CD14-positive monocyte (primary cell): ENCODE results near the gene CETP. TPM values are rescaled to one million over a fixed set of nuclear protein-coding genes. Genes with fewer than 3 reads are reported as not detected.

ENCODE experiments used
- DNase-seq, 3 donors: peaks; one replicate each; pipeline ENCODE4 v3.0.0-alpha.2; 2011 to 2022
- H2AFZ ChIP-seq: 2 replicates; pipeline ENCODE4 v1.6.0; 2012; ENCODE audit warnings: mild to moderate bottlenecking, low read depth, low read length, inconsistent platforms; ENCODE audit not compliant: insufficient read depth, poor library complexity, severe bottlenecking
- H3K27ac ChIP-seq, 2 donors: 1 replicate in 1 of 2; 2 replicates in 1 of 2; pipeline ENCODE4 v1.5.1; 2012 to 2013; ENCODE audit warnings: low read length in 2 of 2, control low read depth in 1 of 2, inconsistent platforms in 1 of 2, low read depth in 1 of 2, mild to moderate bottlenecking in 1 of 2
- H3K27me3 ChIP-seq, 2 donors: one replicate each; pipeline versions ENCODE4 v1.6.0 to v1.6.1; 2011 to 2013; ENCODE audit warnings: low read length in 2 of 2; ENCODE audit not compliant: control insufficient read depth in 2 of 2, insufficient read depth in 2 of 2
- H3K36me3 ChIP-seq, 2 donors: replicated peaks in 1 of 2; 1 replicate in 1 of 2; 2 replicates in 1 of 2; pipeline versions ENCODE4 v1.5.1 to v1.6.1; 2012 to 2013; ENCODE audit warnings: low read length in 2 of 2, control low read depth in 1 of 2, inconsistent platforms in 1 of 2, mild to moderate bottlenecking in 1 of 2; ENCODE audit not compliant: insufficient read depth in 2 of 2, control insufficient read depth in 1 of 2
- H3K4me1 ChIP-seq, 2 donors: 1 replicate in 1 of 2; 2 replicates in 1 of 2; pipeline versions ENCODE4 v1.5.1 to v1.6.1; 2012 to 2013; ENCODE audit warnings: low read length in 2 of 2, control low read depth in 1 of 2, inconsistent platforms in 1 of 2, mild to moderate bottlenecking in 1 of 2, moderate library complexity in 1 of 2; ENCODE audit not compliant: insufficient read depth in 2 of 2, control insufficient read depth in 1 of 2
- H3K4me2 ChIP-seq: replicated peaks from 2 replicates; pipeline ENCODE3; 2012; ENCODE audit warnings: low read length, moderate library complexity, mild to moderate bottlenecking; ENCODE audit not compliant: poor library complexity, severe bottlenecking; ENCODE audit errors: extremely low read depth
- H3K4me3 ChIP-seq, 3 experiments: fragments of 200-600 bp in 1 of 3; sonication (generic) in 1 of 3; replicated peaks in 1 of 3; 1 replicate in 2 of 3; 2 replicates in 1 of 3; pipeline ENCODE4 v1.5.1; 2011 to 2013; ENCODE audit warnings: low read length in 3 of 3, mild to moderate bottlenecking in 3 of 3, control low read depth in 2 of 3, low read depth in 2 of 3, inconsistent platforms in 1 of 3, moderate library complexity in 1 of 3
- H3K79me2 ChIP-seq: 2 replicates; pipeline ENCODE4 v1.6.0; 2012; ENCODE audit warnings: mild to moderate bottlenecking, control low read depth, inconsistent platforms, low read length, moderate library complexity; ENCODE audit not compliant: insufficient read depth
- H3K9ac ChIP-seq: 2 replicates; pipeline ENCODE4 v1.6.0; 2017; ENCODE audit warnings: low read length, mild to moderate bottlenecking; ENCODE audit not compliant: insufficient read depth, poor library complexity, severe bottlenecking
- H3K9me3 ChIP-seq, 2 donors: replicated peaks in 1 of 2; 1 replicate in 1 of 2; 2 replicates in 1 of 2; pipeline versions ENCODE4 v1.5.1 to v1.6.1; 2012 to 2013; ENCODE audit warnings: low read length in 2 of 2, control low read depth in 1 of 2; ENCODE audit not compliant: control insufficient read depth in 1 of 2, insufficient read depth in 1 of 2
- H4K20me1 ChIP-seq: 2 replicates; pipeline ENCODE4 v1.6.0; 2012; ENCODE audit warnings: mild to moderate bottlenecking, low read length, control low read depth, moderate library complexity; ENCODE audit not compliant: insufficient read depth
- H3K27ac Mint-ChIP-seq, 7 donors: one replicate each; pipeline ENCODE4 v1.8.0; 2020; ENCODE audit warnings: mild to moderate bottlenecking in 7 of 7, mixed read lengths in 7 of 7, moderate library complexity in 6 of 7, inconsistent platforms in 2 of 7
- H3K27me3 Mint-ChIP-seq, 3 donors: one replicate each; pipeline ENCODE4 v1.8.0; 2021 to 2022; ENCODE audit warnings: low read depth in 3 of 3, mild to moderate bottlenecking in 3 of 3, mixed read lengths in 3 of 3, moderate library complexity in 3 of 3, inconsistent platforms in 1 of 3
- H3K36me3 Mint-ChIP-seq, 2 donors: one replicate each; pipeline ENCODE4 v1.8.0; 2020; ENCODE audit warnings: mixed read lengths in 2 of 2, inconsistent platforms in 1 of 2, mild to moderate bottlenecking in 1 of 2
- H3K4me1 Mint-ChIP-seq: one replicate; pipeline ENCODE4 v1.8.0; 2020; ENCODE audit warnings: mild to moderate bottlenecking, mixed read lengths
- H3K4me3 Mint-ChIP-seq, 2 donors: one replicate each; pipeline ENCODE4 v1.8.0; 2020; ENCODE audit warnings: mild to moderate bottlenecking in 2 of 2, mixed read lengths in 2 of 2, moderate library complexity in 1 of 2
- H3K9me3 Mint-ChIP-seq, 7 donors: one replicate each; pipeline ENCODE4 v1.8.0; 2020 to 2022; ENCODE audit warnings: mixed read lengths in 7 of 7, mild to moderate bottlenecking in 6 of 7, moderate library complexity in 6 of 7, inconsistent platforms in 2 of 7
- CTCF ChIP-seq: fragments of 200-600 bp; IDR thresholded peaks from one replicate; pipeline ENCODE4 v1.8.0; 2022; ENCODE audit warnings: antibody characterized with exemption, mild to moderate bottlenecking
- whole genome bisulfite sequencing: methylation state at CpG from one replicate; pipeline ENCODE4 v1.1.5; 2013; ENCODE audit warnings: missing lambda C conversion rate; ENCODE audit not compliant: insufficient coverage; 5-methylcytosine and 5-hydroxymethylcytosine counted together
- intact Hi-C, 2 donors: fragments of 100-400 bp; cut with micrococcal nuclease; formaldehyde crosslinking; loops; one replicate each; pipeline versions ENCODE4 v1.15.0 to v1.15.1; 2023
- polyA plus RNA-seq, 3 donors: library from polyadenylated mRNA; depleted of rRNA in 1 of 3; unstranded in 2 of 3; stranded (reverse) in 1 of 3; fragments of 300-500 nt in 2 of 3; fragments of >200 nt in 1 of 3; fragmentation: Illumina TruSeq in 2 of 3; gene quantifications; 1 replicate in 2 of 3; 2 replicates in 1 of 3; pipeline ENCODE4 v1.2.3, GENCODE V29; 2012 to 2021

The CETP gene
- polyA plus RNA-seq, 3 donors, result 0.61 to 2.1 (median 1.3) TPM

DNA sequence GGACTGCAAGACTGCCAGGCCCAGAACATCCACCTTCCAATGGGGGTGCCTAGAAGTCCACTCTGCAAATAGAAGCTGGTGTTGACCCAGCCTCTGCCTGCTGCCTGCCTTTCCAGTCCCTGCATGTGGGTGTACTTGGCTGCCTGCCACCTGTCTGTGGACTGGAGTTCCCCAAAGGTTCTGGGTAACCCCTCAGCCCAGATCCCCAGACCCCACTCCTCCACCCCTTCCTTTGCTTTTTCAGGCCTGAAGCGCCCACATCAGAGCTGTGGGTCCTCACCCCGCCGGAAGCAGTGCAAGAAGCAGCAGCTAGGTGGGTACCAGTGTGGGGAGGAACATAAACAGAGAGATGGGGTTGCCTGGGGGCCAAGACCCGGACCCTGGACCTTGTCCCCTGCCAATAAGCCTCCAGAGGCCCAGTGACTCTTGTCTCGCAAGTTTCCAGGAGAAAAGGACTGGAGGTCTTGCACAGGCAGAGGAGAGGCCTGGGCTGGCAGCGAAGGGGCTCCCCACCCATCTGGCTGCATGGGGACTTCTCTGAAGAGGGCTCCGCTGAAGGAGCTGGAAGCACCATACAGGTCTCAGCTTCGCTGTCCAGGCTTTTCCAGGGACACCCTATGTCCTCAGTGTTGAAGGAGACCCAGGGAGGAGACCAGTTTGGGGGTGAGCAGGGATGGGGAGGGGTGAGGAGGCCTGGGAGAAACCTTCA, 61.9 kb downstream of the CETP start:
- Histone ChIP-seq H2AFZ (no peak overlapping the region), H3K4me2 (no peak overlapping the region), H3K9ac (no peak overlapping the region), H3K79me2 (peaks cover 11% of the 10 kb centered on the region), H4K20me1 (peaks cover 9% of the 10 kb centered on the region), H3K36me3 (peaks cover 46 to 74% of the 10 kb centered on the region in 2 donors), H3K27ac (peak overlapping the region; percentile 60 to 67), H3K27me3 (no peaks in the 10 kb centered on the region), H3K9me3 (no peaks in the 10 kb centered on the region), H3K4me3 (no peak overlapping the region), H3K4me1 (peaks cover 40 to 45% of the 10 kb centered on the region in 2 donors)
- H3K9me3 Mint-ChIP-seq, result peaks cover 0 to 1% (median 0%) of the 10 kb centered on the region in 7 donors
- H3K4me1 Mint-ChIP-seq, result peaks cover 58% of the 10 kb centered on the region
- TF ChIP-seq CTCF, result no peak
- H3K4me3 Mint-ChIP-seq, result no peak overlapping the region
- H3K27me3 Mint-ChIP-seq, result no peaks in the 10 kb centered on the region
- peaks cover 77 to 81% of the 10 kb centered on the region in 2 donors for H3K36me3 Mint-ChIP-seq
- H3K27ac Mint-ChIP-seq, result peak overlapping the region in 4 of 7 donors; percentile 45 to 83 (median 76)
- intact Hi-C loops, result no loop called here
- no peak for DNase-seq
- 92% methylated on average over 4 of the region's 8 CpGs for WGBS

DNA sequence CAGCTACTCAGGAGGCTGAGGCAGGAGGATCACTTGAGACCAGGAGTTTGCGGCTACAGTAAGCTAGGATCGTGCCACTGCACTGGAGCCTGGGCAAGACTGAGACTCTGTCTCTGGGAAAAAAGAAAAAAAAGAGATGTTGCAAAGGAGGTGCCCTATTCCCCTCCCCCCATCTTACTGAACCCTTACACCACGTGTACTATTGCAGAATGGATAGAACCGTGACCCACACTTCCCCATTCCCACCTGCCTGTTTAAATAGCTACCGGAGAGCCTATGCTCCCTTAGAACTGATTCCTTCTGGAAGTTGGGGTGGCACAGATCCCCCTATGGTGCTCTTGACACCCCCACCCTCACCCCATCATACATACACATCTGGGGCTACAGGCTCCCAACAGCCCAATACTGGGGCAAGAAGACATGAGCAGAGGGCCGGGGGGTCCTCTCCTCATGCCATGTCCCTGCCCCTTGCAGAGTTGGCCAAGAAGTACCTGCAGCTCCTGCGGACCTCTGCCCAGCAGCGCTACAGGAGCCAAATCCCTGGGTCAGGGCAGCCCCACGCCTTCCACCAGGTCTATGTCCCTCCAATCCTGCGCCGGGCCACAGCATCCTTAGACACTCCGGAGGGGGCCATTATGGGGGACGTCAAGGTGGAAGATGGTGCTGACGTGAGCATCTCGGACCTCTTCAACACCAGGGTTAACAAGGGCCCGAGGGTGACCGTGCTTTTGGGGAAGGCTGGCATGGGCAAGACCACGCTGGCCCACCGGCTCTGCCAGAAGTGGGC, 63.3 kb downstream of the CETP start:
- Histone ChIP-seq H3K27me3 (no peaks in the 10 kb centered on the region), H3K4me3 (peak overlapping the region in 1 of 3 experiments; percentile 30), H3K9ac (peak overlapping the region; percentile 11), H3K27ac (peak overlapping the region; percentile 60 to 67), H3K9me3 (no peaks in the 10 kb centered on the region), H3K79me2 (peaks cover 11% of the 10 kb centered on the region), H3K4me1 (peaks cover 45% of the 10 kb centered on the region in 2 donors), H3K4me2 (peak overlapping the region; percentile 31), H4K20me1 (peaks cover 7% of the 10 kb centered on the region), H3K36me3 (peaks cover 46 to 74% of the 10 kb centered on the region in 2 donors), H2AFZ (no peak overlapping the region)
- WGBS, result 86% methylated on average over 16 of the region's 19 CpGs
- peak; percentile 59 to 69 (median 65) for DNase-seq
- peaks cover 0 to 1% (median 0%) of the 10 kb centered on the region in 7 donors for H3K9me3 Mint-ChIP-seq
- H3K4me3 Mint-ChIP-seq, result peak overlapping the region in 1 of 2 donors; percentile 30
- peak overlapping the region; percentile 60 to 84 (median 75) for H3K27ac Mint-ChIP-seq
- no peaks in the 10 kb centered on the region for H3K27me3 Mint-ChIP-seq
- intact Hi-C loops, result no loop called here
- peaks cover 77 to 80% of the 10 kb centered on the region in 2 donors for H3K36me3 Mint-ChIP-seq
- no peak for TF ChIP-seq CTCF
- peaks cover 62% of the 10 kb centered on the region for H3K4me1 Mint-ChIP-seq
